ENCODE data around the gene PDILT. TPM values are rescaled to one million over a fixed set of nuclear protein-coding genes. Genes with fewer than 3 reads are reported as not detected.

Gene PDILT
- total and polyA plus RNA-seq, 2 of the 8 experiments (the other 6 are each of a cell fraction or from before 2014, with no cell fraction given) = not detected

DNA sequence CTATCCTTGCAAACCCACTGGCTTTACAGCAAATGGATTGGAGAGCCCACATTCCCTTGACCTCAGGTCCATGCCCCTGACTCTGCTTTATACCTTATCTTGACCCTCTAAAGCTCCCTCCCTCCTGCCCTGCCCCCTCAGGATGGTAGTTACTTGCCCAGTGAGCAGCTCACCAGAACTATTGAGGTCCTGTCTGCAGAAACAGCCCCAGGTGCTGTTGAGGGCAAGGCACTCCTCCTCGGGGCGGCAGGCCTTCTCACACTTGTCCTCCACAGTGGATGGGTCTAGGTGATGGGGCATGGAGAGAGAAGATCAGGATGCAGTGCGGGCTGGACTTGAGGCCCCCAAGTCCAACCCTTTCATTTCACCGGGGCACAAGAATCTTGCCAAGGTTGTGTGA is 81.8 kb downstream of the PDILT start:
- 91% methylated on average over 4 of the region's 4 CpGs; no CpG with 5 or more reads in 1 of the 2 experiments for WGBS, 2 experiments (ENCODE audit: extremely low coverage in 1 of 2, insufficient coverage in 1 of 2, insufficient read length in 1 of 2, insufficient replicate concordance in 2 of 2, low coverage in 1 of 2, low lambda C conversion rate in 2 of 2, missing lambda C conversion rate in 1 of 2)
- DNase-seq (ENCODE audit: low read depth in 1 of 2, low spot score in 2 of 2) = no peak
- TF ChIP-seq TAF7 (optimal IDR thresholded peaks at IDR 0.05; ENCODE audit: borderline replicate concordance, low read depth, low read length) = no peak
- TF ChIP-seq RBBP5 (IDR thresholded peaks at IDR 0.05; ENCODE audit: borderline replicate concordance, low read depth, low read length) = no peak
- no peak for TF ChIP-seq BRCA1 (IDR thresholded peaks at IDR 0.05; ENCODE audit: low read depth, low read length)
- no peak for TF ChIP-seq BCL11A (IDR thresholded peaks at IDR 0.05; ENCODE audit: low read depth in 2 of 2, low read length in 2 of 2)
- TF ChIP-seq SIRT6 (IDR thresholded peaks at IDR 0.05; ENCODE audit: low read length) = no peak
- no peak for TF ChIP-seq FOSL1 (IDR thresholded peaks at IDR 0.05; ENCODE audit: insufficient read depth, low read depth, low read length)
- TF ChIP-seq, protein P1, sequence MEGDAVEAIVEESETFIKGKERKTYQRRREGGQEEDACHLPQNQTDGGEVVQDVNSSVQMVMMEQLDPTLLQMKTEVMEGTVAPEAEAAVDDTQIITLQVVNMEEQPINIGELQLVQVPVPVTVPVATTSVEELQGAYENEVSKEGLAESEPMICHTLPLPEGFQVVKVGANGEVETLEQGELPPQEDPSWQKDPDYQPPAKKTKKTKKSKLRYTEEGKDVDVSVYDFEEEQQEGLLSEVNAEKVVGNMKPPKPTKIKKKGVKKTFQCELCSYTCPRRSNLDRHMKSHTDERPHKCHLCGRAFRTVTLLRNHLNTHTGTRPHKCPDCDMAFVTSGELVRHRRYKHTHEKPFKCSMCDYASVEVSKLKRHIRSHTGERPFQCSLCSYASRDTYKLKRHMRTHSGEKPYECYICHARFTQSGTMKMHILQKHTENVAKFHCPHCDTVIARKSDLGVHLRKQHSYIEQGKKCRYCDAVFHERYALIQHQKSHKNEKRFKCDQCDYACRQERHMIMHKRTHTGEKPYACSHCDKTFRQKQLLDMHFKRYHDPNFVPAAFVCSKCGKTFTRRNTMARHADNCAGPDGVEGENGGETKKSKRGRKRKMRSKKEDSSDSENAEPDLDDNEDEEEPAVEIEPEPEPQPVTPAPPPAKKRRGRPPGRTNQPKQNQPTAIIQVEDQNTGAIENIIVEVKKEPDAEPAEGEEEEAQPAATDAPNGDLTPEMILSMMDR (IDR thresholded peaks at IDR 0.05; ENCODE audit: control extremely low read depth in 1 of 3, insufficient read depth in 1 of 3, low read depth in 1 of 3, low read length in 3 of 3) = no peak
- no peak for TF ChIP-seq RNF2 (IDR thresholded peaks at IDR 0.05; ENCODE audit: borderline replicate concordance, low read depth, low read length, missing control alignments, poor library complexity, severe bottlenecking)
- TF ChIP-seq SRF (IDR thresholded peaks at IDR 0.05; ENCODE audit: low read depth, low read length) = no peak
- no peak for TF ChIP-seq SP4 (IDR thresholded peaks at IDR 0.05; ENCODE audit: low read length)

More for the DNA sequence above, 81.8 kb downstream of the PDILT start:
- Histone ChIP-seq H3K9me3 (ENCODE audit: insufficient read depth in 2 of 2, low read depth in 1 of 2, low read length in 1 of 2) (no peaks in the 10 kb centered on the region), H2BK15ac (ENCODE audit: low read length) (no peak overlapping the region), H3K27me3 (replicated peaks in 1 of 4; ENCODE audit: control insufficient read depth in 3 of 4, extremely low read depth in 1 of 4, insufficient read depth in 3 of 4, low read length in 3 of 4) (no peaks in the 10 kb centered on the region), H4K20me1 (replicated peaks in 1 of 2; ENCODE audit: control insufficient read depth in 1 of 2, insufficient read depth in 2 of 2, low read length in 2 of 2) (no peaks in the 10 kb centered on the region), H3K9ac (replicated peaks in 1 of 4; ENCODE audit: extremely low read depth in 1 of 4, low read depth in 3 of 4, low read length in 3 of 4) (no peak overlapping the region), H3K23me2 (ENCODE audit: low read depth, low read length) (no peaks in the 10 kb centered on the region; the same call in 1 of the 2 replicates), H2AFZ (ENCODE audit: low read length) (no peak overlapping the region), H2AK5ac (ENCODE audit: low read depth, low read length) (no peak overlapping the region), H4K5ac (ENCODE audit: insufficient read length, low read depth, low read length) (no peak overlapping the region), H2BK12ac (ENCODE audit: low read depth, low read length) (no peak overlapping the region), H3K27ac (ENCODE audit: low read depth, low read length) (no peak overlapping the region), H3K79me1 (ENCODE audit: low read depth, low read length) (no peaks in the 10 kb centered on the region), H3K79me2 (ENCODE audit: control insufficient read depth in 1 of 2, insufficient read depth in 2 of 2, low read length in 2 of 2) (no peaks in the 10 kb centered on the region), H4K8ac (ENCODE audit: extremely low read depth, insufficient read depth, low read length) (no peak overlapping the region), H3K18ac (ENCODE audit: extremely low read depth, low read length) (no peak overlapping the region), H3K4ac (replicated peaks; ENCODE audit: insufficient read length, low read depth, low read length) (no peak overlapping the region), H3K56ac (replicated peaks; ENCODE audit: insufficient read length, low read depth, low read length) (no peak overlapping the region), H2BK20ac (ENCODE audit: low read length) (no peak overlapping the region), H3K4me3 (ENCODE audit: extremely low read depth in 1 of 4, insufficient read depth in 2 of 4, low read depth in 3 of 4, low read length in 4 of 4) (no peak overlapping the region), H2BK120ac (replicated peaks; ENCODE audit: low read depth, low read length) (no peak overlapping the region), H3K4me1 (replicated peaks in 1 of 4; ENCODE audit: control insufficient read depth in 3 of 4, insufficient read depth in 4 of 4, low read length in 3 of 4) (no peaks in the 10 kb centered on the region), H2BK5ac (ENCODE audit: low read depth, low read length) (no peak overlapping the region), H3K4me2 (ENCODE audit: insufficient read depth in 1 of 2, low read depth in 2 of 2, low read length in 2 of 2) (no peak overlapping the region), H3K14ac (ENCODE audit: insufficient read length) (no peak overlapping the region), H3K36me3 (ENCODE audit: control insufficient read depth in 2 of 4, insufficient read depth in 4 of 4, low read length in 3 of 4) (no peaks in the 10 kb centered on the region), H4K91ac (replicated peaks; ENCODE audit: insufficient read length, low read length) (no peak overlapping the region), H3K23ac (ENCODE audit: insufficient read length) (no peak overlapping the region)
- CTCF ChIA-PET (ENCODE audit: partially characterized antibody) = interaction anchor here (0.9 to 1.4 kb wide), 5 partner anchors 22 to 415 kb away, joined by 3 to 7 read pairs (median 4); no protein-coding TSS in a partner anchor
- FAIRE-seq = no peak
- POLR2A ChIA-PET (ENCODE audit: partially characterized antibody) = no interaction called here

Data from H1 (cell line).